ENCODE results near the gene PLGRKT.

DNA sequence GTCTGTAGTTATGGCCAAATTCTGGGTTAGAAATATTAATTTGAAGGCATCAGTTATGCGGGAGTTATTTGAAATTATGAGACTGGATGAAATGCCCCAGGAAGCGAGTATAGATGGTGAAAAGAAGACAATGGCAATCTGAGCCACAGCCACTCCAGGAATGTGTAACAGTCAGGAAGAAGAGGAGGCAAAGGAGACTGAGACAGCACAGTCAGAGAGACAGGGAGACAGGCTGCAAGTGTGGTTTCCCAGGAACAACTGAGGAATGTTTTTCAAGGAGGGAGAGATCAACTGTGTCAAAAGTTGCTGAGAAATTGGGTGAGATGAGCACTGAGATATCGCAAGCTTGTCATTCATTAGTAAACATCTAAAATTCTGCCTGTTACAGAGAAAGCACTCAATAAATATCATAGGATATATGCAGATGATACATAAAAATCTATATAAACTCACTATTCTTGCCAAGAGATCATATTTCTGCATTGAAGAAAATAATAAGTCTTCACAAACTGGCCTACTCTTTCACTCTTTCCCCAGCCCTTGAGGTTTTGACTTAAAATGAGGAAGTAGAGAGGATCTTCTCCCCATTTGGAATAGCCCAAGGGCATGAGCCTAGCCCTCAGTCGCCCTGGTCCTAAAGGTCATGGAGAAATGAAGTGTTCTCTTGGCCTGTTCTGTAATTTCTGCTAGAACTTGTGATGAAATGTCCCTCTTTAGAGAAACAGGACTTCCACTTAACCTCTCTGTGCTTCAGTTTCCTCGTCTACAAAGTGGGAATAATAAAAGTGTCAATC lies 49.5 kb downstream of the PLGRKT start:
- TF ChIP-seq, protein P1, sequence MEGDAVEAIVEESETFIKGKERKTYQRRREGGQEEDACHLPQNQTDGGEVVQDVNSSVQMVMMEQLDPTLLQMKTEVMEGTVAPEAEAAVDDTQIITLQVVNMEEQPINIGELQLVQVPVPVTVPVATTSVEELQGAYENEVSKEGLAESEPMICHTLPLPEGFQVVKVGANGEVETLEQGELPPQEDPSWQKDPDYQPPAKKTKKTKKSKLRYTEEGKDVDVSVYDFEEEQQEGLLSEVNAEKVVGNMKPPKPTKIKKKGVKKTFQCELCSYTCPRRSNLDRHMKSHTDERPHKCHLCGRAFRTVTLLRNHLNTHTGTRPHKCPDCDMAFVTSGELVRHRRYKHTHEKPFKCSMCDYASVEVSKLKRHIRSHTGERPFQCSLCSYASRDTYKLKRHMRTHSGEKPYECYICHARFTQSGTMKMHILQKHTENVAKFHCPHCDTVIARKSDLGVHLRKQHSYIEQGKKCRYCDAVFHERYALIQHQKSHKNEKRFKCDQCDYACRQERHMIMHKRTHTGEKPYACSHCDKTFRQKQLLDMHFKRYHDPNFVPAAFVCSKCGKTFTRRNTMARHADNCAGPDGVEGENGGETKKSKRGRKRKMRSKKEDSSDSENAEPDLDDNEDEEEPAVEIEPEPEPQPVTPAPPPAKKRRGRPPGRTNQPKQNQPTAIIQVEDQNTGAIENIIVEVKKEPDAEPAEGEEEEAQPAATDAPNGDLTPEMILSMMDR (IDR thresholded peaks at IDR 0.05) = no peak
- no peak for TF ChIP-seq POLR2A (IDR thresholded peaks at IDR 0.05)

Data from body of pancreas (tissue), 4 donors.